Stimulated activated CD4-positive, alpha-beta T cell treated with anti-CD3 and anti-CD28 coated beads, Interleukin-4, amount 100 ng/mL, for 24 hours (primary cell): Measurements from ENCODE around the gene DGKI.
"Not testable (repeated sequence)": the region's sequence is repeated elsewhere in the genome, so short reads cannot be mapped to it uniquely, and the experiment has no call there.

Experiments used
- DNase-seq: peaks from one replicate; pipeline ENCODE4 v3.0.0-alpha.2; 2020

The DGKI gene

GRCh38 chr7:137732168-137732567, 114.6 kb downstream of the DGKI start:
- DNase-seq = no peak

DNA sequence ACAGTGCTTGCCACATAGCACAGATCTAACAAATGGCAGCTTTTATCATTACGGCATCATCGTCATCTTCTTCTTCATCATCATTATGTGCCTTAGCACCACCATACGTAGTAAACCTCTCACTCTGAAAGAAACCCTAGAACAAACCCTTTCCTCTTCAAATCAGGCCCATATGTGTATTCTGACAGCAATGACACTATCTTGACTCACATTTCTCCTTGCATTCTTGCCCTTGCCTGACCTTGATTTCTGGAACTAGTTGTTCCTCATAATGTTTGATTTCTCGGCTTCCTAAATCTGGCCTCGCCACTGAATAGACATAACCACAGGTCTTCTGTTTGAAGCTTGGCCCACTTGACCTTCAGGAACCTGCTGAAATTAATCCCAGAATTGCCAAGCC, 115.3 kb downstream of the DGKI start:
- DNase-seq = no peak

- no peak for DNase-seq
These were observed 118.3 kb downstream of the DGKI start for GRCh38 chr7:137728426-137728825.

DNA sequence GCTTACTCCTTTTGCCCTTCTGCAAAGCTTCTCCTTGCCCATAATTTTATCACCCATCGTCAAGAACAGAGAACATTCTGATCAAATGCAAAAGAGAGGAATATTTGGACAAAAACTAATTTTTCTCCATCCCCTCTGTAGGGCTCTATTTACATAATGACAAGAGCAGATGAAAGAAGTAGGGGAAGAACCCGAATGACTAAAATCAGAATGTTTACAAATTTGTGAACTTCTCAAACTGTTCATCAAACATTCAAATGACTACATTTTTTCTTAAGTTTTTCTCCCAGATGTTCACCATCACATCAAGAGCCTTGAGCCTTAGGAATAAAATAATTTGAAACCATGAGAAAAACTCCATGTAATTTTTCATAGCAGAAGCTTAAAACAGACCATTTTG, 119.4 kb downstream of the DGKI start:
- DNase-seq = no peak

GRCh38 chr7:137718355-137718754, 128.4 kb downstream of the DGKI start:
- no peak for DNase-seq

DNA sequence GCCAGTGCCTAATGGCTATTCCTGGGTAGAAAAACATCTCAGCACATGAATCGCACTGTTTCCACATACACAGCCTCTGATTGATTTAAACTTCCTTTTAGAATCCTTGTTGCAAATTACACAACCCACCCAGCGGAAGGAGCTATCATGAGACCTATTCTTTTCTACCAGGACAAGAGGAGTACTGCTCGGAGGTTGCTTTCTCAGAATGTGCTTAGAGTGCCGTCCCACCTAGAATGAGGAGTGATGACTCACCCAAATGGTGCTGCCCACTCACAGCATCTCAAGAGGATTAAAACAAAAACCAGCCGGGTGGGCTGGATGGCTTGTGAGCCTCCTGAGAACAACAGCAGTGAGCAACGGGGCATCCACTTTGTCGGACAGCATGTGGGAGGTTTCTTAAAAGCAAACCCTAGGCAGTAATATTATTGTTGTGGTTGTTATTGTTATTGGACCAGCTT, 128.9 kb downstream of the DGKI start:
- DNase-seq = no peak

- no peak for DNase-seq
These were observed 129.7 kb downstream of the DGKI start for GRCh38 chr7:137717045-137717444.

DNA sequence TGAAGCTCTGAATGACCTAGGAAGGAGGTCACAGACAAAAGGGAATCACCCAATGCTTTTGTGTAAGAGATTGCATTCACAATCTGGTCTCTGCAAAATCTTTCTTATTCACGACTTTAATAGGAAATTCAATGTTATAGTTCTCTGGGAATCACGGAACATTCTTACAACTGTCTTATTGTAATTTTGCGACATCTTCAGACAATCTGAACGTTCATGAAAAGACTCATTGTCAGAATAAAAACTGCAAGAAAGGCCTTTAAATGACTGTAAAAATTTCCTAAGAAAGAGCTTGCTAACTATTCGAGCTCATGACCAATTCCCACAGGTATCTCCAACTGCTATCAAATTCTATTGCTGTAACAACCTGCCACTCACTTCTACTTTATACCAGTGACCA, 130.7 kb downstream of the DGKI start:
- DNase-seq = no peak

- DNase-seq = no peak
These were observed 131.2 kb downstream of the DGKI start for GRCh38 chr7:137715533-137715932.

DNA sequence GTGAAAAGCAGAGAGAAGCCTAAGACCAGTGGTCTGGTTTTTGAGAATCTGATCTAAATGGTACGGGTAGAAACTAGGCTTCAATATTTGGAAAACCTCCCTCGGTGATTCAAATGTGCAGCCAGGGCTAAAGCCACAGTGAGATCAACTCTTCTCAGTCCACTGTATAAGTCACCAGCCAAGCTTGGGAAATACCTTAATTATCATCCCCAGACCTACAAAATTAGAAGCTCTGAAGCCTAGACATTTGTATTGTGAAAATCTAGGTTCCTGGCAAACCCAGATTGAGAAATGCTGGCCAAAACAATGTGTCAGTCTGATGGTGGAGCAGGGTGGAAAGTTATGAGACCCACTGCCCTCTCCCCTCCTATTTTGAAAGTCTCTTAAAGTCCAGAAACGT, 131.7 kb downstream of the DGKI start:
- DNase-seq = no peak

GRCh38 chr7:137706330-137706729, 140.4 kb downstream of the DGKI start:
- DNase-seq = not testable (repeated sequence)

- DNase-seq = no peak
These were observed 142.1 kb downstream of the DGKI start for GRCh38 chr7:137704723-137705122.

DNA sequence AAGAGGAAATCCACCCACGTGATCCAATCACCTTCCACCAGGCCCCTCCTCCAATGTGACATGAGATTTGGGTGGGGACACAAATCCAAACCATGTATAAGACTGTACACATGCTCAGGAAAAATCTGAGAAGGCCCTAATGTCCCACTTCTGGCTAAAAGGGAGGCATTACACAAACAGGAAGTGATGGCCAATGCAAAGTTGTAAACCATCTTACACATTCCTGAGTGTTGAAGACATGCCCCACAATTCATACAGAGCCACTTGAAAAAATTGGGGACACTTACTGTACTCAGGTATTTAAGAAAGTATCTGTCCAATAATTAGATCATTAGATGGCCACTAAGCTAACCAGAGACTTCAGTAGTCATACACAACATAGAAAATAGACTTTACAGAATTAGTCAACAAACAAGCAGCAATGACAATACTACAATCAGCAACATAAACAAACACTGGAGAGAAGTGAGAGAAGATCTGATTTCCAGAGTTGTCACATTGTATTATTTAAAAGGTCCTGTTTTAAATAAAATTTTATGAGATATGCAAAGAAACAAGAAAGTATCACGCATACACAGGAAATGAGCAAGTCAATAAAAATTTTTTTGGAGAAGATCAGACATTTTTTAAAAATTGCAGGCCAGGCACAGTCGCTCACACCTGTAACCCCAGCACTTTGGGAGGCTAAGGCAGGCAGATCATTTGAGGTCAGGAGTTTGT, 143.3 kb downstream of the DGKI start:
- no peak for DNase-seq

DNA sequence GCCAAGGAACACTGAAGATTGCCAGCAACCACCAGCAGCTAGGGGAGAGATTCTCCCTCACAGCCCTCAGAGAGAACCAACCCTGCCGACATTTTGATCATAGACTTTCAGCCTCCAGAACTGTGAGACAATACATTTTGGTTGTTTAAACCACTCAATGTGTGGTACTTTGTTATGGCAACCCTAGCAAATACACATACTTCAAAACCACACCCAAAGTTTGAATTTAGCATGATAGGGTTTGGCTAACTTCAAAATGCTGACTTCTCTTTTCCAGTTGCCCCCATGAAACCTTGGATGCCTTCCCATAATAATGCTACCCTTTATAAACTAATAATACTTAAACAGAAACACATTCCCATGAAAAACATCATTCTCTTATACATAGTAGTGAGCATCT, 149.8 kb downstream of the DGKI start:
- DNase-seq = no peak

DNA sequence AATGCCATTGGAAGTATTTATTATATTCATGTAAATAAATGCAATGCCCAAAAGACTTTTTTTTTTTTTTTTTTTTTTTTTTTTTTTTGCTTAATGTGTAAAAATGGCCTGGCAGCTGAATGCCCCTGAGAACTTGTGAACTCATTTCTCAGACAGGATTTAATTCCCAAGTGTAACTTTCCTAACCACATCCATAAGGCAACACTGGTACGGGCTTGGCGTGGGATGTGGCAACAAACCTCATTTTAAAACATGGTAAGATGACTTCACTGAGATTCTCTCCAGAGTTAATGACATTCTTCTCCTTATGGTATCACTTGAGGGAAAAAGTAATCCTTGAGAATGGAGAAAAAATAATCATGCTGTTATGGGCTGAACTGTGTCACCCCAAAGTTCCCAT, 150.4 kb downstream of the DGKI start:
- no peak for DNase-seq

GRCh38 chr7:137695942-137696341, 150.8 kb downstream of the DGKI start:
- no peak for DNase-seq

GRCh38 chr7:137695494-137695893, 151.3 kb downstream of the DGKI start:
- no peak for DNase-seq

- DNase-seq = no peak
These were observed 152.4 kb downstream of the DGKI start for GRCh38 chr7:137694405-137694804.

DNA sequence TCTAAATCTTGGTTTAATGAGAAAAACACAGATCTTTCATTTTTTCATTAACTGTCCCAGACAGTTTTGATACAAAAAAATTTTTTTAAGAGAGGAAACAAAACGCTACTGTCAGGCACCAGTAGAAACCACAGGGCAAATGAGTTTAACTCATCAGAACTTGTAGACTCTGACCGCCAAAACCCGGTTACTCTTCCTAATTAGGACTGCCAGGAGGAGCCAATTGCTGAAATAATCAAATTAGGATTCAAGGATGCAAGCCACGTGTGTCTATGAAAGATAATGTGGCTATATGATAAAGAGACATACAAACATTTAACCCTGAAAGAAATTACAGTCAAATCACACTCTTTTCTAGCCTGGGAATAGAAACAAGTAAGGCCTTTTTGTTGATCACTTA, 154.4 kb downstream of the DGKI start:
- no peak for DNase-seq

DNA sequence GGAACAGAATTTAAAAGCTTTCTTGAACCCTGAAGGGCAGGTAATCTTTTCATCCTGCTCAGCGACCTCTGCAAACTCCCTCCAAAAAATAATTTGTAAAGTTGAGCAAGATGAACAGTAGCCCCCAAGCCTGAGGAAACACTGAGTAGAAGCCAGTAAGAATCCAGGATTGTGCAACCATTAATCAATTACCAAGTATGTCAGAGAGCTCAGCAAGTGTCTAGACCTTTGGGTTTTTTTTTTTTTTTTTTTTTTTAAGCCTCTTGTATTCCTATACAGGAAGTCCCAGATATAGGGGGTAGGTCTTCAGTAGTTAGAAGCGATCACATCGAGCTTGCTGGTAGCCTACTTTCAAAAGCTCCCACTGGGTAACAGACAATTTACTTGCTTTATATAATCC, 155.2 kb downstream of the DGKI start:
- DNase-seq = no peak

DNA sequence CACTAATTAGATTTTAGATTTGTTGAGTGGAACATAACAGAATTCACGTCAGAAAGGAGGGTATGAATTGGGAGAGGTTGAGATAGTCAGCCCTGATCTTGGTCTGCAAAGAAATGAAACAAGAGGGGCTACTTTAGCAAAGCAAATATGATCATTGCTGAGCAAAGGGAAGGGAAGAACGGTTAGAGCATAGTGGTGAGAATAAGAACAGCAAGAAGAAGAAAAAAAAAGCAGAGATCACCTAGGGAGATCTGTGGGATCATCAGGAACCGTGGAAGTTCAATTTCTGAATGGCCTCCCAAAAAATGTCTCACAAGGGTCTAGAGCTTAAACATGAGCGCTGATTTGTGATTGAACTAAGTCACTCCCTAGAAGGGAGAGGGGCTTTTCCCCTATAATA, 156.1 kb downstream of the DGKI start:
- DNase-seq = no peak

DNA sequence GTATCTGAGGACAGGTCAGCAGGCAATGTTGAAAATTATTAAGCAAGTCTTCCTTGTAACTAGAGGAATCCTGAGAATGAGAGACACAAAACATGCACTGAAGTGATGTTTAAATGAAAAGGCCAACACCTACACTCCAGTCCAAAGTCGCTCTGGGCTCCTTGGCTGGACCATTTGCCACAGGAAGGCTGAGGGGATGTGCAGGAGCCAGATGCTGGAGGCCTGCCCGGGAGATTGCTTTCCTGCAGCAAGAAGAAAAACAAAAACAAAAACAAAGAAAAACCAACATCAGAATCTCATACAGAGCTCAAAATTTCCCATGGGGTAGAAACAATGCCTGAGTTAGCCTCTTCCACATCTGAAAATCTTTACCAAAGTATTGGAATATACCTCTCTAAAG, 157.0 kb downstream of the DGKI start:
- no peak for DNase-seq

DNA sequence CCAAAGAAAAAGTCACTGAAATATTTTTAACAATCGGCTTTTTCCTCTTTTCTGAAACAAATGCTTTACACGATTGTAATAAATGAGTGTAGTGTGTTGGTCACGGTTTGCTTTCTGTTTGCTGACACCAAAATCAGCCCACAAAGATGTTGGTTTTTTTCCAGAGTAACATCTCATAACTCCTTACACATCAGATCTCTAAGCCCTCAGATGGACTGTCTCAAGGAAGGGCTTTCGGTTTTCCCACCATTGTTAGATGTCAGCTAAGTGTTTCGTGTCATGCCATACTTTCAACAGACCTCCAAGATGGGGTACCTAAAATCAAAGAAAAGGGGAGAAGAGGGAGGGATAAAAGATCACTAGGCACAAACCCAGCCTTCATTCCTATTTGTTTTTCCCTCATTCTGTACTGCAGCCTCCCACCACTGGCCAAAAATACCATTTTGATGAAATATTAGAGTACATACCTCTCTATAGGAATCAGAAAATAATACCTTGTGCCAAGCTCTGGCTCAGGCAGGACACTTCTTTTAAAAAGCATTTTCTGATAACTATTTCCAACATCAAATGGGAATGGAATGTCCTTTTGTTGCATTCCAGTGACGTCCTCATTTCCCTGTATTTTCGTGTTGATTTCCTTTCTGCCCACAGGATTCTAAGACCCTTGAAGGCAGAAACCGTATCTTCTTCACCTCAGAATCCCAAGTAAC, 159.1 kb downstream of the DGKI start:
- no peak for DNase-seq

DNA sequence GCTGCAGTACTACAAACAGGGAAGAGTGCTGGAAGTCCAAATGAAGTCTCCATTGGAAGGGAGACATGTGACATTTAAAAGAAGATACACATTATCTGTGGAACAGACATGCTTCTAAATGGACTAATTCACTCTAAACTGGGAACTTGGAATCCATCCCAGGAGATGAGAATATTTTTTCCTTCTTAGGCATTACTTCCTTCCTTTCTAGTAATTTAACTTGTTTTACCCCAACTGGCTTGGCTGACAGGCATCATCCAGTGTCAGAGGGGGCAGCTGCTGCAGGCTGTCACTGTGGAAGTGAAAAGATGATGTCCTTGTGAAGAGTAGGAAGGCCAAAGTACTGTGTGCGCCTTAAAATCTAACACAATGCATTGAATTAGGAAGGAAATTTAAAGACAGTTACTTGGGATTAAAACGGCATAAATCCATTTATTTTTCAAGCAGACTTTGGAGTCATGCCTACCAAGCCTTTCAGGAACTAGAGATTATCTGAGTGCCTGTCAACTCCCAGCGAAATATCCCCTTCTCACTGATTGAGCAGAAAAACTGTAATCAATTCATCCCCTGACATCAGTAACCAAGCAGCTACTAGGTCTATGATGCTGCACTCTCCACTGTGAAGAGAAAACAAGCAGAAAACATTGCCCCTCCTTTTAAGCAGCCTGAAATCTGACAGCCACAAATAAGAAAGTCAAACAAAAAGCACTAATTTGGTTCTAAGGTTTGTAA, 161.2 kb downstream of the DGKI start:
- DNase-seq = no peak
